Muscle of leg (tissue), 11 donors: ENCODE results near the gene IGLL5. TPM values are rescaled to one million over a fixed set of nuclear protein-coding genes. Genes with fewer than 3 reads are reported as not detected.

Experiments
- DNase-seq: peaks from one replicate; pipeline ENCODE4 v3.0.0; 2013
- H3K27ac ChIP-seq: one replicate; pipeline ENCODE4 v1.5.1; 2013; ENCODE audit warnings: mild to moderate bottlenecking, low read length, control low read depth
- H3K27me3 ChIP-seq: one replicate; pipeline ENCODE4 v1.6.1; 2013; ENCODE audit warnings: low read length; ENCODE audit not compliant: control insufficient read depth, insufficient read depth
- H3K36me3 ChIP-seq: one replicate; pipeline ENCODE4 v1.6.1; 2013; ENCODE audit warnings: low read length; ENCODE audit not compliant: control insufficient read depth, insufficient read depth
- H3K4me1 ChIP-seq: one replicate; pipeline ENCODE4 v1.6.1; 2013; ENCODE audit warnings: low read length; ENCODE audit not compliant: control insufficient read depth, insufficient read depth
- H3K4me3 ChIP-seq: one replicate; pipeline ENCODE4 v1.5.1; 2013; ENCODE audit warnings: low read length, control low read depth
- H3K9me3 ChIP-seq: replicated peaks from 2 replicates; pipeline ENCODE4 v1.6.1; 2013; ENCODE audit warnings: low read depth, low read length; ENCODE audit not compliant: control insufficient read depth
- WGBS: methylation state at CpG from one replicate; pipeline ENCODE4 v1.1.5; 2013; ENCODE audit warnings: missing lambda C conversion rate; ENCODE audit not compliant: insufficient coverage; 5-methylcytosine and 5-hydroxymethylcytosine counted together
- polyA plus RNA-seq, 8 donors: library from polyadenylated mRNA; unstranded; fragments of 120-200 nt; gene quantifications; one replicate each; pipeline versions ENCODE4 v1.2.1 to v1.2.3, GENCODE V29; 2013; ENCODE audit warnings: inconsistent platforms in 1 of 8, low replicate concordance in 1 of 8; ENCODE audit not compliant: insufficient read length in 8 of 8, insufficient read depth in 1 of 8
- total RNA-seq: library from RNA; stranded (reverse); fragments of 120-200 nt; gene quantifications from one replicate; pipeline ENCODE4 v1.2.4, GENCODE V29; 2013

The IGLL5 gene
- total and polyA plus RNA-seq, 9 donors = 0.13 to 0.57 (median 0.30) TPM; not detected in 4

DNA sequence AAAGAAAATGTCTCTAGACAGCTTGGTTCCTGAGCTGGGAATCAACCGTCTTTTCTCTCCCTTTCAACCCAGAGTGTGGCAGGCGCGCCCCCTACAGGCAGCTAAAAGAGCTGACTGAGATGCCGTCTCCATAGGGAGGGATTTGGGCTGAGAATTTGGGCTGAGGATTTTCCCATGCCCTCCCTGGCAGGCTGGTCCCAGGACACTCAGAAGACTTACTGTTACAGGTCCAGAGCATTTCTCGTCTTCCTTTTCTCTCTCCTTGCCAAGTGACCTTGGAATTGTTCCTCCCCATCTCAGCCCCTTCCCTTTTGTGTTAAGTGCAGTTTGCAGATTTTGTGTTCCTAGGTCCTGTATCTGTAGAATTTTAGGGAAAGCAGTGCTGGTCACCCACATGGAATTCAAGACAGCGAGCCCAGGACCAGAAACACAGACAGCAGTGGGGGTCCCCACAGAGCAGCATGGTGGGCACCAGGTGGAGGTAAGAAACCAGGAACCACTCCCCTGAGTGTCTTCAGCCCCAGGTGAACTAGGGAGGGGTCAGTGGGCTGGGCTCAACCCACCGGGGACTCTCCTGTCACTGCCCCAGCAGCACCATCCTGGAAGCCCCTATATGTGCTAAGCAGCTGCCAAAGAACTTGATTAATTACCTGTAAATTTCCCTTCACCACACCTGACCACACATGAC is 9.9 kb upstream of the IGLL5 start:
- peak; percentile 63 for DNase-seq
- no peaks in the 10 kb centered on the region for H3K4me1 ChIP-seq
- H3K27ac ChIP-seq = no peak overlapping the region
- peaks cover 7% of the 10 kb centered on the region for H3K9me3 ChIP-seq
- no peaks in the 10 kb centered on the region for H3K36me3 ChIP-seq
- WGBS = 86% methylated on average over 1 of the region's 7 CpGs
- peaks cover 6% of the 10 kb centered on the region for H3K27me3 ChIP-seq
- H3K4me3 ChIP-seq = no peak overlapping the region

DNA sequence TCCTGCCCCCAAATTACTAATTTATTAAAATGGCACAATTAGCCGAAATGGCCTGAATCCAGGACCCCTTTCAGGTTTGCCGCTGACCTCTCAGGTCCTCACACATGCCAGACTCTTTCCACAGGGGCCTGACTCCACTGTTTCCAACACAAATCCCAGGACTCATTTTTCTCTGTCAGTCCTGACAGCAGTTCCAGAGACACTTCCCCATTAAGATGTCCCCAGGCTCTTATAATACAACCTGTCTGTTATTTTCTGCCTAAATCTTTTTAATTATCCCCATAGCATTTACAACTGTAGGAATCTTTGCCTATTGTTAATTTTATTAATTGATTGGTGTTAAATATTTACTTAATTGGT is 9.4 kb upstream of the IGLL5 start:
- WGBS = 63% methylated on average over 2 of the region's 2 CpGs
- H3K27me3 ChIP-seq = peaks cover 4% of the 10 kb centered on the region

DNA sequence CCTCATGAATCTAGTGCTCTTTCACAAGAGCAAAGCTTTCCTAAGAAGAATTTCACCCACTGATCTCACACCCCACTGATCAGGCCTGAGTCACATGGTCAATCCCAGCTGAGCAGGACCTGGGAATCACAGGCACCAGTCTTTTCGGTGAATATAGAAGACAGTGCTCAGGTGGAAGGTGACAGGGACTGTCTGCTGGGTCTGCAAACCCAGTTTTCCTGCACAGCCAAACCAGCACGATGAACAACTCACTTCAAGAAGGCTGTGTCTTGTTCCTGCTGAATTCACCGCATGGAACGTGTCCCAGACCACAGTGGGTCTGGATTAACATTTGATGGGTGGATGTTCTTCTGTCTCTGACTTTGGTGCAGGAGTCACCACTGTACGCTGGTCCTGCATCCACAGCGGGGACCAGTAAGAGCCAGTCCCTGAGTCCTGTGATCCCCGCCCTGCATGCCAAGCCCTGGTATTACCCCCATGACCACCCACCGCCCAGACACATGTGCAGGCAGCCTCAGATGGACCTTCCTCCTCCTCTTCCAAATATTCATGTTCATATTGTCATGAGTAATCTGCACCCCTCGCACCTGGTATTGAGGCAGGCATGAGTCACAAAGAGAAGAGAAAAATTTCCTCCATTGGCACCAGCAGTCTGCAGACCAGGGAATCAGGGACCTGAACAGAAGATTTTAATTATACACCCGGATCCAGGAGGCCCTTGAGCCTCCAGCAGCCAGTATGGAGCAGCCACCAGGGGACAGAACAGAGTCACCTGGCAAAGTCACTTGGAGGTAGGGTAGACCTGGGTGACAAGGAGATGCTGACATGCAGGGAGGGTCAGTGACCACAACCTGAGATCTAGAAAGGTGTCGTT is 8.6 kb upstream of the IGLL5 start:
- DNase-seq = no peak
- 73% methylated on average over 6 of the region's 11 CpGs for WGBS
- peaks cover 1% of the 10 kb centered on the region for H3K4me1 ChIP-seq
- H3K27me3 ChIP-seq = peaks cover 4% of the 10 kb centered on the region
- no peak overlapping the region for H3K4me3 ChIP-seq
- no peak overlapping the region for H3K27ac ChIP-seq
- no peaks in the 10 kb centered on the region for H3K36me3 ChIP-seq
- H3K9me3 ChIP-seq = peaks cover 6% of the 10 kb centered on the region

More for the DNA sequence above, 9.4 kb upstream of the IGLL5 start:
- H3K27ac ChIP-seq = no peak overlapping the region
- H3K36me3 ChIP-seq = no peaks in the 10 kb centered on the region
- H3K4me3 ChIP-seq = no peak overlapping the region
- H3K4me1 ChIP-seq = no peaks in the 10 kb centered on the region
- H3K9me3 ChIP-seq = peaks cover 7% of the 10 kb centered on the region
- no peak for DNase-seq

DNA sequence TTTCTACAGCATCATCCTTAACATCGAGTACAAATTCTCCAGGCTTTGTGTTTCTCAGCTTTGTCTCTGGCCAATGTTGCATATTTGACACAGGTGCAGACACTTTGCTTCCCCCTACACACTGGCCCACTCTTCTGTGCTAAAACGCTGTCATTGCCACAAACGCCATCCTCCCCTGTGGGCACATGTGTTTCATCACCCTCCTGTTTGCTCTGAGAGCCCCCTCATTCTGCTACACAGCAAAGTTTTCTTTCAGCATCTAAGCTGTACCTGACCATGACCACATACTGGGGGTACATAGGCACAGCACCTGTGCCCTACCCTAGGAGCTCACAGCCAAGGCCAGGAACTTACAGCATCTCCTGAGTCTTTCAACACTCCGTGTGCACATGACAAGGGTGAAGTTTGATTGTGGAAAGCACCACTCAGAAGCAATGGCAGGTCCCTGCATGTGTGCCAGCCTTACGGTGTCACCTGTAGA is 7.9 kb upstream of the IGLL5 start:
- DNase-seq = no peak
- H3K36me3 ChIP-seq = no peaks in the 10 kb centered on the region
- H3K9me3 ChIP-seq = no peaks in the 10 kb centered on the region
- WGBS = 63% methylated on average over 3 of the region's 5 CpGs
- H3K4me1 ChIP-seq = peaks cover 8% of the 10 kb centered on the region
- no peak overlapping the region for H3K4me3 ChIP-seq
- H3K27ac ChIP-seq = no peak overlapping the region
- H3K27me3 ChIP-seq = peaks cover 2% of the 10 kb centered on the region

DNA sequence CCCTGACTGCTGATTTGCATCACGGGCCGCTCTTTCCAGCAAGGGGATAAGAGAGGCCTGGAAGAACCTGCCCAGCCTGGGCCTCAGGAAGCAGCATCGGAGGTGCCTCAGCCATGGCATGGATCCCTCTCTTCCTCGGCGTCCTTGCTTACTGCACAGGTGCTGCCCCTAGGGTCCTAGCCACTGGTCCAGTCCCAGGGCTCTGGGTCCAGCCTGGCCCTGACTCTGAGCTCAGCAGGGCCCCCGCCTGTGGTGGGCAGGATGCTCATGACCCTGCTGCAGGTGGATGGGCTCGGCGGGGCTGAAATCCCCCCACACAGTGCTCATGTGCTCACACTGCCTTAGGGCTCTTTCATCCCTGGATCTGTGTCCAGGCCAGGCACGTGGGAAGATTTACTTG is 7.0 kb upstream of the IGLL5 start:
- H3K9me3 ChIP-seq = no peaks in the 10 kb centered on the region
- no peaks in the 10 kb centered on the region for H3K36me3 ChIP-seq
- H3K4me3 ChIP-seq = no peak overlapping the region
- peaks cover 12% of the 10 kb centered on the region for H3K4me1 ChIP-seq
- H3K27me3 ChIP-seq = peaks cover 2% of the 10 kb centered on the region
- 77% methylated on average over 6 of the region's 9 CpGs for WGBS
- no peak for DNase-seq
- H3K27ac ChIP-seq = no peak overlapping the region

DNA sequence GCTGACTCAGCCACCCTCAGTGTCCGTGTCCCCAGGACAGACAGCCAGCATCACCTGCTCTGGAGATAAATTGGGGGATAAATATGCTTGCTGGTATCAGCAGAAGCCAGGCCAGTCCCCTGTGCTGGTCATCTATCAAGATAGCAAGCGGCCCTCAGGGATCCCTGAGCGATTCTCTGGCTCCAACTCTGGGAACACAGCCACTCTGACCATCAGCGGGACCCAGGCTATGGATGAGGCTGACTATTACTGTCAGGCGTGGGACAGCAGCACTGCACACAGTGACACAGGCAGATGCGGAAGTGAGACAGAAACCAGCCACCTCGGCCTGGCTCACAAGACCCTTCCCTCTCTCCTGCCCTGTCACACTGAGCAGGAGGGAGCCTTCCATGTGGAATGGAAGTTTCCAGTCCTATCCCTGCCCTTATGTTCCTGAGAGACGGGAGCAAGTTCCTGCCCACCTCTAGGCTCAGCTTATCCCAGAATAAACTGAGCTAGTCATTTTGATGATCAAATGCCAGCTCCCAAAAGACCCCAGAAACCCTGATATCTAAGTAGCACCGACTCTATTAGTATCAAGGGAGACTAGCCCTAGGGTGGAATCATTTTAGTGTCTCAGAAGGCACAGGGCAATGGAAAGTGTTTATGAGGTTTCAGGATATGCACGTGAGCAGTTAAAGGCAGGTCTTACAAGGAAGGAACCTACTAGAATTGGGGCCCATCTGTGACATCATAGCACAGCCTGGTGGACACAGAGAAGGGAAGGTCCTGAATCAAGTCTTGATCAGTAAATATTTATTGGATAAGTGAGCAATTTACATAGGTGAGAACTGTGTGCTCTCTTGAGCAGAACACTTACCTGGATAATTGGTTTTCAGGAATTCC is 6.3 kb upstream of the IGLL5 start:
- DNase-seq = no peak
- no peak overlapping the region for H3K4me3 ChIP-seq
- no peaks in the 10 kb centered on the region for H3K36me3 ChIP-seq
- H3K9me3 ChIP-seq = no peaks in the 10 kb centered on the region
- H3K27me3 ChIP-seq = peaks cover 2% of the 10 kb centered on the region
- WGBS = 46% methylated on average over 3 of the region's 10 CpGs
- peaks cover 12% of the 10 kb centered on the region for H3K4me1 ChIP-seq
- H3K27ac ChIP-seq = no peak overlapping the region

DNA sequence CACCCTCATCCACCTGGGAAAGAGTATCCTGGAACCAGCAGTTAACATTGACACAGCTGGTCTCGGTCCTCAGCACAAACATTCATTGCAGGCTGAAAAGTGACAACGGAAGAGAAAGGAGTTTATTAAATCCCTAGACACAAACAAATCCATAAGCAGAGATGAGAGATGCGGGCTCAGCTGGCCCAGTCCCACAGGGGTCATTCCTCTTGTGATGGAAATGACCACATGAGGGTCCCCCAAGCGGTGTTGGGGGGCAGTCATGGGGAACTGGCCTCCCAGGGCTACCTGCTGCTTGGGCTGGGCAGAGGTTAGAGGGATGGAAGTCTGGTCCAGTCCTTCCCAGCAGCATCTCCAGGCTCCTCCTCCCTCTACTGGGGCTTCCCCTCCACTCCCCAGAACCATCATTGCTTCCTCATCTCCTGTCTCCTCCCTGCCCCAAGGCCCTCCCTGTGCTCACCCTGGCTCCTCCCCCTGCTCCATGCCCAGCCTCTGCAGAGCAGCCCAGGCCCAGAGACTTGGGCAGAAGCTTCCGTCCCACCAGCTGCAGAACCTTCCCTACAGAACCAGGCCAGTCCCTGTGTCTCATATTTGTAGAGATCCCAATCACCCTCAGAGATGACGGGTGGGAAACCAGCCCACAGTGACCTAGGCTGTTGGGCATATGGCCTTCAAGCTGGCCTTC is 5.4 kb upstream of the IGLL5 start:
- Histone ChIP-seq H3K9me3 (no peaks in the 10 kb centered on the region), H3K36me3 (no peaks in the 10 kb centered on the region), H3K27ac (no peak overlapping the region), H3K4me3 (no peak overlapping the region), H3K4me1 (peaks cover 12% of the 10 kb centered on the region), H3K27me3 (peaks cover 2% of the 10 kb centered on the region)
- 72% methylated on average over 2 of the region's 6 CpGs for WGBS
- DNase-seq = no peak

DNA sequence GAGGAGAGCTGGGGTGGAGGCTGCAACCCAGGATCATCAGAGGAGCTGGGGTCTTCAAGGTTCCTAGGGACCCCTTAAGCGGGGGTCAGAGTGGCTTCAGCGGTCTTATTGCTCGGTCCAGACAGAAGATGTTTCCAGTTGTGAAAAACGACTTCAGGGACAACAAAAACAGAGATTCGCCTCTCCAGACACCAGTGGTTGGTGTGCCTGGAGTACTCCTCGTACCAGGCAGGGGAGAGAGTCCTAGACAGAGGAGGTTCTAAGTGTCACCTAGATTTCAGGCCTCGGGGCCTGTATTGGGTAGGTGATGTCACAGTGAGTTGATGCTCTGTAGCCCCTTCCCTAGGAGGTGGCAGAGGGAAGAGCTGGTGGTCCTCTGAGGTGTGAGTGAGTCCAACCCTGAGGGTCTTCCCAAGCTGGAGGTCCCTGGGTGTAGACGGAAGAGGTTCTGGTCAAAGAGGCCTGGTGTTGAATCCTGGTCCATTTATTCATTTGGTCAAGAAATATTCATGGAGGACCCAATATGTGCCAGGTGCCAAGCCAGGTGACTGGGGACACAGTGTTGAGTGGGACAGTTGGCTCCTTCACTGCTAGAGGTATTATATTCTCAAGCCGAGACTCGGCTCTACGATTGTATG is 4.4 kb upstream of the IGLL5 start:
- 88% methylated on average over 11 of the region's 11 CpGs for WGBS
- DNase-seq = no peak
- Histone ChIP-seq H3K36me3 (no peaks in the 10 kb centered on the region), H3K4me3 (no peak overlapping the region), H3K27me3 (peaks cover 2% of the 10 kb centered on the region), H3K27ac (no peak overlapping the region), H3K9me3 (no peaks in the 10 kb centered on the region), H3K4me1 (peaks cover 12% of the 10 kb centered on the region)
